BE2C (cell line): ENCODE data around the gene APOA4.

Experiments used
- DNase-seq: peaks from one replicate; pipeline ENCODE4 v3.0.0-alpha.2; 2020
- H3K27me3 ChIP-seq: fragments of 250-450 bp; sonication (Bioruptor Pico); 2 replicates; pipeline ENCODE4 v1.5.1; 2020; ENCODE audit warnings: mild to moderate bottlenecking
- H3K36me3 ChIP-seq: fragments of 250-450 bp; sonication (Bioruptor Pico); 2 replicates; pipeline ENCODE4 v1.5.1; 2020; ENCODE audit warnings: mild to moderate bottlenecking
- H3K4me1 ChIP-seq: fragments of 250-450 bp; sonication (Bioruptor Pico); 2 replicates; pipeline ENCODE4 v1.5.1; 2020
- H3K4me3 ChIP-seq: 2 replicates; pipeline ENCODE4 v1.5.1; 2011; ENCODE audit warnings: low read depth, low read length
- H3K9me3 ChIP-seq: fragments of 250-450 bp; sonication (Bioruptor Pico); 2 replicates; pipeline ENCODE4 v1.5.1; 2020
- TF ChIP-seq, protein P1 (sequence below): IDR thresholded peaks from 2 replicates; pipeline ENCODE4 v1.5.1; 2012; ENCODE audit warnings: mild to moderate bottlenecking, low read depth, low read length

Gene APOA4

GRCh38 chr11:116782728-116783127, 40.4 kb downstream of the APOA4 start:
- TF ChIP-seq, protein P1, sequence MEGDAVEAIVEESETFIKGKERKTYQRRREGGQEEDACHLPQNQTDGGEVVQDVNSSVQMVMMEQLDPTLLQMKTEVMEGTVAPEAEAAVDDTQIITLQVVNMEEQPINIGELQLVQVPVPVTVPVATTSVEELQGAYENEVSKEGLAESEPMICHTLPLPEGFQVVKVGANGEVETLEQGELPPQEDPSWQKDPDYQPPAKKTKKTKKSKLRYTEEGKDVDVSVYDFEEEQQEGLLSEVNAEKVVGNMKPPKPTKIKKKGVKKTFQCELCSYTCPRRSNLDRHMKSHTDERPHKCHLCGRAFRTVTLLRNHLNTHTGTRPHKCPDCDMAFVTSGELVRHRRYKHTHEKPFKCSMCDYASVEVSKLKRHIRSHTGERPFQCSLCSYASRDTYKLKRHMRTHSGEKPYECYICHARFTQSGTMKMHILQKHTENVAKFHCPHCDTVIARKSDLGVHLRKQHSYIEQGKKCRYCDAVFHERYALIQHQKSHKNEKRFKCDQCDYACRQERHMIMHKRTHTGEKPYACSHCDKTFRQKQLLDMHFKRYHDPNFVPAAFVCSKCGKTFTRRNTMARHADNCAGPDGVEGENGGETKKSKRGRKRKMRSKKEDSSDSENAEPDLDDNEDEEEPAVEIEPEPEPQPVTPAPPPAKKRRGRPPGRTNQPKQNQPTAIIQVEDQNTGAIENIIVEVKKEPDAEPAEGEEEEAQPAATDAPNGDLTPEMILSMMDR, result no peak
- H3K36me3 ChIP-seq, result peaks cover 57% of the 10 kb centered on the region
- no peaks in the 10 kb centered on the region for H3K27me3 ChIP-seq
- no peaks in the 10 kb centered on the region for H3K9me3 ChIP-seq
- no peak overlapping the region for H3K4me3 ChIP-seq
- no peaks in the 10 kb centered on the region for H3K4me1 ChIP-seq
- no peak for DNase-seq

GRCh38 chr11:116778556-116778955, 44.5 kb downstream of the APOA4 start:
- no peaks in the 10 kb centered on the region for H3K9me3 ChIP-seq
- H3K4me1 ChIP-seq, result no peaks in the 10 kb centered on the region
- no peak overlapping the region for H3K4me3 ChIP-seq
- TF ChIP-seq, protein P1, result no peak
- no peaks in the 10 kb centered on the region for H3K27me3 ChIP-seq
- peaks cover 37% of the 10 kb centered on the region for H3K36me3 ChIP-seq
- DNase-seq, result no peak

DNA sequence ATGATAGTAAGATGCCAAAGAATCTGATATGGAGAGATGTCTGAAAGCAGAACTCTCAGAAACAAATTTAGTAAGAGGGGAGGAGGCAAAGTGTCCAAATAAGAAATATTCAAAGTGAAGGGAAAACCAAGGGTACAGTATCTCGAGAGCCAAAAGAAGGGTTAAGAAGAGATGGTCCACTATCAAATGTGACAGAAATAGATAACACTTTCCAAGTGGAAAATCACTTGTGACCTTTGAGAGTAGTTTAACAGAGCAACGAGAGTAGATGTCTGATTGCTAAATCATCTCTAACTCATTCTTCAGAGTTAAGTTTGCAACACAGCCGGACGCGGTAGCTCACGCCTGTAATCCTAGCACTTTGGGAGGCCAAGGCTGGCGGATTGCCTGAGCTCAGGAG, 46.0 kb downstream of the APOA4 start:
- Histone ChIP-seq H3K4me3 (no peak overlapping the region), H3K36me3 (peaks cover 30% of the 10 kb centered on the region), H3K4me1 (no peaks in the 10 kb centered on the region), H3K9me3 (no peaks in the 10 kb centered on the region), H3K27me3 (no peaks in the 10 kb centered on the region)
- no peak for DNase-seq
- TF ChIP-seq, protein P1, result no peak

GRCh38 chr11:116776522-116776984, 46.6 kb downstream of the APOA4 start:
- Histone ChIP-seq H3K27me3 (no peaks in the 10 kb centered on the region), H3K9me3 (no peaks in the 10 kb centered on the region), H3K36me3 (peaks cover 29% of the 10 kb centered on the region), H3K4me1 (no peaks in the 10 kb centered on the region), H3K4me3 (no peak overlapping the region)
- no peak for DNase-seq
- TF ChIP-seq, protein P1, result no peak

- Histone ChIP-seq H3K4me1 (no peaks in the 10 kb centered on the region), H3K36me3 (peaks cover 25% of the 10 kb centered on the region), H3K4me3 (no peak overlapping the region), H3K27me3 (no peaks in the 10 kb centered on the region), H3K9me3 (no peaks in the 10 kb centered on the region)
- no peak for DNase-seq
- TF ChIP-seq, protein P1, result no peak
These were observed 47.1 kb downstream of the APOA4 start for GRCh38 chr11:116775975-116776374.

DNA sequence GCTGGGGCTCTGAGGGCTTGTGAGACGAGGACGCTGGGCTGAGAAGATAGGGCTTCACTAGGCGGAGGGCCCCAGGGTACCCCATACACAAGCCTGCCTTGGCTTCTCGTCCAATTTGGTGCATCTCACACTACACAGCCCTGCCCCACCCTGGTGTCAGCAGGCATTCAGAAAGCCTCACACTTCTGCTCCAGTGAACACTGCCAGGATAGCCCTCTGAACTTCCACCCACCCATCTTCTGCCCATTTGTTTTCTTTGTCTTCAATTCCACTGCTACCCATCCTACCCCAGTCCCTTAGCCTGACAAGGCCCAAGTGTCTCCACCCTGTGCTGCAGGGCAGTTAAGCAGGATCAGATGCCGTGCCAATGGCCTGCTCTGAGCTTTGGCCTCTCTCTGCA, 48.4 kb downstream of the APOA4 start:
- H3K27me3 ChIP-seq, result no peaks in the 10 kb centered on the region
- TF ChIP-seq, protein P1, result no peak
- H3K9me3 ChIP-seq, result no peaks in the 10 kb centered on the region
- DNase-seq, result no peak
- H3K36me3 ChIP-seq, result peaks cover 21% of the 10 kb centered on the region
- no peak overlapping the region for H3K4me3 ChIP-seq
- H3K4me1 ChIP-seq, result no peaks in the 10 kb centered on the region
